ENCODE results near the gene PTPN9. TPM values are rescaled to one million over a fixed set of nuclear protein-coding genes. Genes with fewer than 3 reads are reported as not detected.
A peak's percentile ranks its signal among the peaks of the same experiment; 100 is the strongest.
"Not testable (repeated sequence)": the region's sequence is repeated elsewhere in the genome, so short reads cannot be mapped to it uniquely, and the experiment has no call there.

PTPN9 gene
- total RNA-seq, 1 donor from 2014 or later = 22.9 TPM

DNA sequence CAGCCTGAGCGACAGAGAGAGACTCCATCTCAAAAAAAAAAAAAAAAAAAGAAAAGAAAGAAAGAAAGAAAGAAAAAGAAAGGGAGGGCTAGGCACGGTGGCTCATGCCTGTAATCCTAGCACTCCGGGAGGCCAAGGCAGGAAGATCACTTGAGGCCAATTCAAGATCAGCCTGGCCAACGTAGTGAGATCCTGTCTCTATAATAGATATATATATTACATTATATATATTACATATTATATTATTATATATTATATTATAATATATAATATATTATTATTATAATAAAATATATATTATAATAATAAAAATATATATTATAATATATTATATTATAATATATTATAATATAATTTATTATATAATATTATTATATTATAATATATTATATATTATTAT is 48.9 kb downstream of the PTPN9 start:
- no peak for DNase-seq

- not testable (repeated sequence) for DNase-seq
These were observed 53.4 kb downstream of the PTPN9 start for GRCh38 chr15:75525756-75526155.

DNA sequence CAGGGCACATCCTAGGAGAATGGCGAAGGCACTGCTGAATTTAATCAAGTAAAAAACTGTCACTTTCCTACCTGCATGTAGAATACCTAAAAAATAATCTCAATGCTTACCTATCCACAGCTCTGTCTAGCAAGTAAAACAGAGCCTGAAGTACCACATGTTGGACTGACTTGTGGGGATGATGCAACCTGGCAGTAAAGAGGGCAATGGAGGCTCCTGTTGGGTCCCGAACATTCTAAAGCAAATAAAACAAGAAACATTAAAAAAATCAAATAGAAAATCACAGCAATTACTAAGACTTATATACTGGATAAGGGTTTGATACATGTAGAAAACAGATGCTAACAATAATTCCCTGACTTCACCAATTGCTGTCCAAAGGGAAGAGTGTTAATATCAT is 56.1 kb downstream of the PTPN9 start:
- DNase-seq = no peak

DNA sequence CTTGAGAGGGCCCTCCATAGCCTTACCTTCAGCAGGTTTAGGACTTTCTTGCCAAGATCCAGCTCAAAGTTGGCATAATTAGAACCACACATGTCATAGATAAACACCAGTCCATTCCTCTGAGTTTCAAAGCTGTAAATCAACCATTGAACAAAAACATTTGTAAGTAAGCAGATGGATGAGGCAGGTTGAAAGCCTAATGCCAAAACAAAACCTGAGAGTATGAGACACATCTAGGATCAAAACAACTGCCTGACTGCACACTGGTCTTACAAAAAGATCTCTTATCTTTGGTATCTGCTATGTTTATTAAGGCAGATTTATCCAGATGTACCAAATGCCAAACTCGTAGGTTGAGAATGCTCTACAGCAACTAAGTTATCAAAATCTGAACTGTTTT is 61.9 kb downstream of the PTPN9 start:
- DNase-seq = no peak

DNA sequence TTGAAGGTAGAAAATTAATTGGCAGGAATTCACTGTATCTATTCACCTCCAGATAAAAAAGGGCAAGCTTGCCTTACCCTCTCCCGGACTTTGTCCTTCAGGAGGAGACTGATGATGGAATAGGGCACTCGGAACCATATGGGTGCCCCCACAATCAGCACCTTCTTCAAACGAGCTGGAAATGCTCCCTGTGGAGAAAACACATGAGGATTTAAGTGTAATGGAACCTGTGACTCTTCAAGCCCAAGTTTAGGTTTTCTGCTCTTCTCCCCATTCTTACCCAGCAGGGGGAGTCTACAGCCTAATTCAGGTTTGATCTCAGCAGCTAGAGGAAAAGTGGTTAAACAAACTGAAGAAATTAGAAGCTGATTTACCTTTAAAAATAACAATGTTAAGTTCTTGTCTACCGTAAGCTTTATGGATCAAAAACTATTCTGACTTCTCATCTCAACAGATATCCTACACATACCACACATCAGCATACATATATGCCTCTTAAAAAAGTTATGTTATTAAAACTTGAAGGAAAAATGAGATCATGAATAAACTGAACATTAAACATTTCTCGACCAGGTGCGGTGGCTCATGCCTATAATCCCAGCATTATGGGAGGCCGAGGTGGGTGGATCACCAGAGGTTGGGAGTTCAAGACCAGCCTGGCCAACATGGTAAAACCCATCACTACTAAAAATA is 70.1 kb downstream of the PTPN9 start:
- peak; percentile 45 for DNase-seq

DNA sequence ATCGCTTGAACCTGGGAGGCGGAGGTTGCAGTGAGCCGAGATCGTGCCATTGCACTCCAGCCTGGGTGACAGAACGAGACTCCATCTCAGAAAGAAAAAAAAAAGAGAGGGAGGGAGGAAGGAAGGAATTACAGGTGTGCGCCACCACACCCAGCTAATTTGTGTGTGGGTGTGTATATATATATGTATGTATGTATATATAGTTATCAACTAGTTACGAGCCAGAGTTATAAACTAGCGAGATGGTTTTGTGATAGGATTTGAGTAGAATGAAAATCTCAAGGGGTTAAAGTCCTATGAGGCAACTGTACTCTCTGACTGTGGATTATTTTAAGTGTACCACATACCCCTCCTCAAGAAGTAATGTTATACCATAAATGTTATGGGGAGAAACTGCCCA is 76.8 kb downstream of the PTPN9 start:
- no peak for DNase-seq

DNA sequence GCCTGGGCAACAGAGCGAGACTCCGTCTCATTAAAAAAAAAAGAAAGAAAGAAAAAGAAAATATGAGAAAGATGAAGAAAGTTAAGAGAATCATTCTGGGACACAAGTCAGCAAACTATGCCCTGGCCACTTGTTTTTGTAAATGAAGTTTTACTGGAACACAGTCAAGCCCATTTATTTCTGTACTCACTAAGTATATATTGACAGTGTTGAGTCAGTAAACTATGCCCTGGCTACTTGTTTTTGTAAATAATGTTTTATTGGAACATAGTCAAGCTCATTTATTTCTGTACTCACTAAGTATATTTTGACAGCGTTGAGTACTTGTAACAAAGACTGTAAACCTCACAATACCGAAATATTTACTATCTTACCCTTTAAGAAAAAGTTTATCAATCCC is 85.4 kb downstream of the PTPN9 start:
- DNase-seq = no peak

GRCh38 chr15:75483961-75484360 is 95.2 kb downstream of the PTPN9 start:
- DNase-seq = no peak

DNA sequence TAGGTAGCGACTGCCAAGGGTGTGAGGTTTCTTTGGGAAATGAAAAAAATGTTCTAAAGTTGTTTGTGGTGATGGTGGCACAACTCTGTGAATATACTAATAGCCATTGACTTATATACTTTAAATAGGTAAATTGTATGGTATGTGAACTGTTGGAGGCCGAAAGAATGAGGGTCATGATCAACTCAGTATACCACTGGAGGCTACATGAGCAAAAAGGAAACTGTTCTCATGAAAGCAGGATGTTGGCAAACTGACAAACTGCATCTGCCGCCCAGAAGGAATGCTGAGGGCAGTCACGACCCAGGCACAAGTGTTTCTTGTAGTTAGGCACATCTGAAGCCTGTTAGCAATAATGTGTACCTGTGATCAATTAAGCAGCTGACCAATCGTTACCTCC is 95.6 kb downstream of the PTPN9 start:
- DNase-seq = not testable (repeated sequence)

DNA sequence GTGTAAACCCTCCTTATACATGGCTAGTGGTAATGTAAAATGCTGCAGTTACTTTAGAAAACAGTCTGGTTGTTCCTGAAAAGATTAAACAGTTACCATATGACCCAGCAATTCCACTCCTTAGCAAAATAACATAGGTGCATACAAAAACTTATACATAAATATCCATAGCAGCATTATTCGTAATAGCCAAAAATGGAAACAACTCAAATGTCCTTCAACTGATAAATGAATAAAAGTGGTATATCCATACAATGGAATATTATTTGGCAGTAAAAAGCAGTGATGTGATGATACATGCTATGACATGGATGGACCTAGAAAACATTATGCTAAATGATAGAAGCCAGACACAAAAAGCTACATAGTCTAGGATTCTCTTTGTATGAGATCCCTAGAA is 96.0 kb downstream of the PTPN9 start:
- DNase-seq = no peak

DNA sequence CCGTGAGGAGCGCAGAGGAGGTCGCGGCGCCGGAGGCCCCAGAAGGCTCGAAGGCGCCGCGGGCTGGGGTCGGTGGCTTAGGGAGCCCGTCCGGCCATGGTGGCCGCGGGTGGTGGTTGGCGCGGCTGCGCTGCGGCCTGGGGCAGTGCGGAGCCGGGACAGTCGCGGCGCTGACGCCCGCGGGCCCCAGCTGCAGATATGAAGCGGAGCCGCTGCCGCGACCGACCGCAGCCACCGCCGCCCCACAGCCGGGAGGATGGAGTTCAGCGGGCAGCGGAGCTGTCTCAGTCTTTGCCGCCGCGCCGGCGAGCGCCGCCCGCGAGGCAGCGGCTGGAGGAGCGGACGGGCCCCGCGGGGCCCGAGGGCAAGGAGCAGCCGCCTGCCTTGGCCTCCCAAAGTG is 98.7 kb downstream of the PTPN9 start:
- not testable (repeated sequence) for DNase-seq

DNA sequence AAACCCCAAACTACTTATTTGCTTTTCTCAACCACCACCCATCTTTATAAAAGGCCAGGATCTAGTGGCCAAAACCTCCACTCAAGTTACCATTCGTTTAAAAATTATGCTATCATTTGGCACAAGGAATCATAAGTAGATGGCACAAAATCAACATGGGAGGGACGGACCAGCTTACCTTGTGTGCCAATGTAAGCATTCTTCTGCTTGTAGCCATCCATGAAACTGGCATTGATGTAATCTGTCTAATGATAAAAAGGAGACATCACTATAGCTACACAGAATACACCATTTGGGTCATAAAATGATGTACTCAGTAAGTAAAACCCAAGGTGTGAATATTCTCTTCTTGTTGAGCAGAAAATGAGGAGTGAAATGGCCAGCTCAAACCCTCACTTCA is 99.4 kb downstream of the PTPN9 start:
- DNase-seq = no peak

DNA sequence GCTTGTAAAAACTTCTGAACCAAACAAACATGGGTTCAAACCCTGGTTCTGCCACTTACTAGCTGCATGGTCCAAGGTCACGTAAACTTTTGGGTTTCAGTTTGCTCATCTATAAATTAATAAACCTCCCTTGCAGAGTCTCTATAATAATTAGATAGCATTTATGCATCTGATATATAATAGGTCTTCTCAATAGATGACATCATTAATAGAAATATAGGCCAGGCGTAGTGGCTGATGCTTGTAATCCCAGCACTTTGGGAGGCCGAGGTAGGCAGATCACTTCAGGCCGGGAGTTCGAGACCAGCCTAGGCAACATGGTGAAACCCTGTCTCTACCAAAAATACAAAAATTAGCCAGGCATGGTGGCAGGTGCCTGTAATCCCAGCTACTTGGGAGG is 102.0 kb downstream of the PTPN9 start:
- DNase-seq = not testable (repeated sequence)

GRCh38 chr15:75468913-75469598 is 110.1 kb downstream of the PTPN9 start:
- no peak for DNase-seq

DNA sequence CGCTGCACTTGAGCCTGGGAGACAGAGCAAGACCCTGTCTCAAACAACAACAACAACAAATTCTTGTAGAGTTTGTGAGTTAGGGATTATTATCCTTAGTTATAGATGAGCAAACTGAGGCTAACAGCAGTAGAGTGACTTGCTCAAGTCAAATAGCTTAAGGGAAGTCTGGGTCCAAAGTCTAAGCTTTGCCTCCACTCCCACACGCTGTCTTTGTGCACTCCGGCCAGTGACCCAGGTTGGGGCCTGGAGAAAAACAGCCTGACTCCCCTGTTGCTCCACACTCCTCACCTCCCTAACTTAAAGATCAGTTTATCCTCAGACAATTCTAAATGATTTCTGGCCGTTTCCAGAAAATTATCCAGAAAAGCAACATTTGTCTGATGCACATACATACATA is 118.5 kb downstream of the PTPN9 start:
- DNase-seq = no peak

DNA sequence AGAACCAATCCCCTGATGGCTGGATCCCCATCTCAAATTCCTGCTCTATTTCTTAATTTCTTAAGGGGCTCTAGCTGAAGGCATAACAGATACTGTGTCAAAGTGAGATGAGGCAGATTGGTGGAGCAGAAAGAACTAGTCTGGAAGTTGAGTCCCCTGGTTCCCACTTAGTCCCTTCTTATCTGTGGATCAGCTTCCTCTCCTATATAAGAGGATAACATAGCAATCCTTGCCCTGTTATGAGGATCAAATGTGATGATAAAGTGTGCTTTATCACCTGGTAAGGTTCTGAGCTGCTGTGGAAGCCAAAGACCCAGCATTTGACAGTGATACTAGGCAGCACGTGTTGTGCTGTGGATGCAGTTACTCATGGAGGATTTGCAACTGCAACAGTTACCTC is 119.5 kb downstream of the PTPN9 start:
- no peak for DNase-seq

GRCh38 chr15:75456710-75457109 is 122.4 kb downstream of the PTPN9 start:
- DNase-seq = no peak

DNA sequence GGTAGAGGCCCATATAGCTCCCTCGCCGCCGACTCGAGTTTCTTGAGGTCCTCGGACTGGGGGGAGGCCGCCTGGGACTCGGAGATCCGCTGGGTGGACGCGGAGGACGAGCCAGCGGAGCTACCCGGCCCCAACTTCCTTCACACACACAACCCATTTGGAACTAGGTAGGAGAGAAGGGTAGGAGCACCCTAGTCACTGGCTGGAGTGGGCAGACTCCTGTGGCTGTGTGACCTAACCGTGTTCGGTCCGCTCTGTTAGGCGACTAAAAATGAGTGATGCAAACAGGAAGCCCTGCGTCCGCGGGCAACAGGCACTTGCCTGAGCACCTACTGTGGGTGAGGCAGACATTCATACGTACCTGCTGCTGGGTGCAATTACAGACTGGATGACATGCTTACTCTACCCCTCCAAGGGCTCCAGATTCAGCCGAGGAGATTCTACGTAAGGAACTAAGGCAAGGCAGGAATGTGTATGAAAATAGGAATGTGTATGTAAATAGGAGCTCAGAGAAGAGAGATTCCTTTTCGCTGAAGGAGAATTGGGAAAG is 123.1 kb downstream of the PTPN9 start:
- DNase-seq = no peak

- DNase-seq = peak; percentile 95
These were observed 123.6 kb downstream of the PTPN9 start for GRCh38 chr15:75455424-75455981.

DNA sequence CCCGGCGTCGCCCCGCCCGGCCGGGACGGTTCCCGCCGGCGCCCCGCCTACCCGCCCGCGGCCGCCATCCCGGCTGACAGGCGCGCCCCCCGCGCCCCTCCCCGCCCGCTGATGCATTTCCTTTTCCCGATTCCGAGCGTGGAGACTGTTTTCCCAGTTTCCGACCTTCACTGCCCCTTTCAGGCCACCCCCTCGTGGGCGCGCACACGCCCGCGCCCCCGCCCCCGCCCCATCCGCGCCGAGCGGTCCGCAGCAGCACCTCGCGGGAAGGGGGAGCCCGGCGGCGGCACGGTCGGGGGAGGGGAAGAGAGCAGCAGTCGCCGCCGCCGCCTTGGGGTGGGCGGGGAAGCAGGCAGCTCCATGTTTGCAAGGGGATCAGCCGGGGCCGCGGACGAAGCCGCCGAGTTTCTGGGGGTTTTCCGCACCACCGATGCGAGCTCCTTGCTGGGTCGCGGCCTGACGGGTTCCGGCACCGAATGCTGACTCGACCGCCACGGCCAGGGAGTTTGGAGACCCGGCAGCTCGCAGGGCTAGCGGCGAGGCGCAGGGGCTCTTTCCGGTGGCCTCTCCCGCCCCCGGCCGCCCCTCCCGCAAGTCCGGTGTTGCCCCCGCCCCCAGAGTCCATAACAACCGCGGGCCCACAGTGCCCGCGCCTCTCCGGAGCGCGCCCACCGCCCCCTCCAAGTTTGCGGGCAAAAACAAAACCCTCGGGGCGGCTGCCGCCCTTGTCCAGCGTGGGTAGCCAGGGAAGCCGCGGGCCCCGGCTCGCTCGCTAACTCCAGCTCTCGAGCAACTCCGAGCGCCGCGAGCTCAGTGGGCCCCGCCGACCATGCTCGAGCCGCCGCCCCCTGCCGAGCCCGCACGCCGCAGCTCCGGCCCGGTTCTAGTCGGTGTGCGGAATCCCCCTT is 124.4 kb downstream of the PTPN9 start:
- no peak for DNase-seq

DNA sequence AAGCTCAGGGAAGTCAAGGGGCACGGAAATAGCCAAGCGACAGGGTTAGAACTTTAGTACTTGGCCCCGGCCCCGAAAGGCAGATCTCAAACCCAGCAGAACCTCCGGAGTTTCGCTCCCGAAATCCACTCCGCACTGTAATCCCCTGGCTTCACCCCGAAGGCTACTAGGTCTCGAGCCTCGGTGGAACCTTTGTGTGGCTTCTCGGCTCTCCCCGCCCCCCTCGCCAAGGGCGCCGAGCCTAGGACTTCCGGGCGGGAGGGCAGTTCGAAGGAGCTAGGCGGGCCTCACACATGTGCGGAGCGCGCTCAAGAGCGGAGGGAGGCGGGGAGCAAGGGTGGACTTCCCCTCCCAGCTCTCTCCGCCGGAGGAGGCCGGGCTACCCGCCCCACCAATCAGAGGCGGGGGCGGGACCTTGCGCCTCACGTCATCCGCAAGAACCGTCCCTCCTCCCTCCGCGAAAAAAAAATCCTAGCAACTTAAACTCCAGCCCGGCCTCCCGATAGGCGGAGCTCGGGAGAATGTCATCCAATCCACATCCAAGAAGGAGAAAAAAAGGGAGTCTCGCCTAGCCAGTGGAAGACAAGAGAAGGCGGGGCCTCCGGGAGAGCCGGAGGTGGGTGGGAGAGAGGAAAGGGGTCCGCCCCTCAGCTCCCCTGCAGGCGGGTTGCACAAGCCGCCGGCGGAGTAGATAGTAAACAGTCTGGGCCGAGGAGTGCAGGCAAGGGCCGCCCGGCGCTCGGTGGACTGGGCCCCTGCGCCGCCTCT is 125.2 kb downstream of the PTPN9 start:
- DNase-seq = peak; percentile 100
